Activated CD4-positive, CD25-positive, alpha-beta regulatory T cell treated with anti-CD3 and anti-CD28 coated beads, Interleukin-2, amount 50 U/mL, for 24 hours (primary cell): ENCODE data around the gene TMEM98.
"Not testable (repeated sequence)": the region's sequence is repeated elsewhere in the genome, so short reads cannot be mapped to it uniquely, and the experiment has no call there.

ENCODE experiments used
- ATAC-seq, 2 donors: fragments of 150-1000 bp; cut with Tn5 transposase; one replicate each; pipeline ENCODE4 v1.10.0; 2021; ENCODE audit warnings: mild to moderate bottlenecking in 1 of 2, moderate library complexity in 1 of 2

Gene TMEM98

DNA sequence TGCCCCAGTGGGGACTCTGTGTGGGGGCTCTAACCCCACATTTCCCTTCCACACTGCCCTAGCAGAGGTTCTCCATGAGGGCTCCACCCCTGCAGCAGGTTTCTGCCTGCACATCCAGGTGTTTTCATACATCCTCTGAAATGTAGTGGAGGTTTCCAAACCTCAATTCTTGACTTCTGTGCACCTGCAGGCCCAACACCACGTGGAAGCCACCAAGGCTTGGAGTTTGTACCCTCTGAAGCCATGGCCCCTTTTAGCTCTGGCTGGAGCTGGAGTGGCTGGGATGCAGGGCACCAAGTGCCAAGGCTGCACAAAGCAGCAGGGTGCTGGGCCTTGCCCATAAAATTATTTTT, 59.5 kb downstream of the TMEM98 start:
- ATAC-seq, result not testable (repeated sequence)

GRCh38 chr17:32987868-32988267, 59.9 kb downstream of the TMEM98 start:
- not testable (repeated sequence) for ATAC-seq

- ATAC-seq, result no peak
Observed at GRCh38 chr17:32988481-32989101, 60.6 kb downstream of the TMEM98 start.

DNA sequence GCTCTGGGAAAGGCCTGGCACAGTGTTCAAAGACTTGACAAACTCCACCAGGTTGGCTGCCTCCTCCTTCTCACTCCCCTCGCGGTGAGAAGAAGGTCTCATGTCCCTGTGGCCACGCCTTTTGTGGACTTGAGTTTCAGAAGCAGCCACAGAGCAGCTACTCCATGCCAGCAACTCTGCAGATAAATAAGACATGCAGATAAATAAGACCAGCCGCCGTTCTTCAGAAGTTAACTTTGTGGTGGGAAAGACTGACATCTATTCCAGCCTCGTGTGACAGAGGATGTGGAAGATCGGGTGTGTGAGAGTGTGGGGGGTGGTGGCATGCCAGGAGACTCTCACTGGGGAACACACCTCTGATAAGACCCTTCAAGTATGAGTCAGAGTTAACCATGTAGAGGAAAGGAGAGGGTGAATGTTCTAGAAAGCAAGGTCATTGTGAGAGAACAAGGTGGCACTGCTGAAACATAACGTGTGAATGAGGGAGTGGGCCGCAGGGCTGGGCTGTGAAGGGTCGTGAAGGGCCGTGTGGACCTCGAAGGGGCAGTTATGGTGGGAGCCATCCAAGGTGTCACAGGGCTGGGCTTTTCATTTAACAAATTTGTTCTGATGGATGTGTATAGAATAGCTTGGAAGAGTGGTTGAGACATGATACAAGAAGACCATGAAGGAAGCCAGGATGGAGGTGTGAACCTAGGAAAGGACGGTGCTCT, 64.5 kb downstream of the TMEM98 start:
- ATAC-seq, result no peak

DNA sequence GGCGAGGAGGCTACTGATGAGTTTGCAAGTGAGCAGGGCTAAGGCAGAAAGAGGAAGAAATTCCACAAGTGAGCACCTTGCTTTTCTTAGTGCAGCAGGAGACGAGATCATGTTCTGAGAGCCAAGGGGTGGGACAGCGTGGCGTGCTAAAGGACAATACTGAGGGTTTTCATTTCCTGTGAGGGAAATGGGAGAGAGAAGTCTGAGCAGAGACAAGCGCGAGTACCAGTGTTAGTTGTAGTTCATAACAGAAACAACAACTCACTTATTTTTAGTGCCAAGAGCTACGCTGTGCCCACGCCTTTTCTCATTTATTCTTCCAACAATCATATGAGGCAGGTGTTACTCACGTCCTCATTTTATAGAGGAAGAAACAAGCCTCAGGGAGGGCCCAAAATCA, 66.0 kb downstream of the TMEM98 start:
- no peak for ATAC-seq
